ENCODE measurements around the gene SAMD15.

DNA sequence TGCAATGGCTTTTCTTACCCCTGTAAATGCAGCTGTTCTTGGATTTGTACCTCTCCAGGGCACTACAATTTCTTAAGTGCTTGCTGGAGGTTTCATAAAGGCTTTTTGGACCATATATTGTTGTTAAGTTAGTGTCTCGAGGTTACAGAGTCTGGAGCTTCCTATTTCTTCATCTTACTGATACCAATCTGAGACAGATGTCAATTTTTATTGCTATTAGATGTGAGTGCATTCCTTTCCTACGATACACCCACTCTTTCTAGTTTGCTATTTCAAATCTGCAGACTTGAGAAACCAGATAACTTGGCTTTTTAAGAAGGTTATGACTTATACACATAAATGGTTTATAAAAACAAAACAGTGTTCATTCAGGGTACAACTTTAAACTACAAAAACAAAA is 44.0 kb downstream of the SAMD15 start:
- TF ChIP-seq TAF1 (IDR thresholded peaks at IDR 0.05; ENCODE audit: low read depth, low read length): no peak
- TF ChIP-seq POU2F2 (IDR thresholded peaks at IDR 0.05; ENCODE audit: low read depth, low read length): no peak

Data from GM12891 (cell line).